GM19193 (cell line): ENCODE measurements around the gene DENND1A.

Source experiments
- POLR2A ChIP-seq: IDR thresholded peaks from 4 replicates; pipeline ENCODE4 v1.6.1; 2011; ENCODE audit not compliant: insufficient read depth, insufficient read length; ENCODE audit errors: extremely low read depth

Gene DENND1A

GRCh38 chr9:123361086-123361730, 568.7 kb downstream of the DENND1A start:
- TF ChIP-seq POLR2A = no peak

GRCh38 chr9:123360161-123361085, 569.5 kb downstream of the DENND1A start:
- no peak for TF ChIP-seq POLR2A

DNA sequence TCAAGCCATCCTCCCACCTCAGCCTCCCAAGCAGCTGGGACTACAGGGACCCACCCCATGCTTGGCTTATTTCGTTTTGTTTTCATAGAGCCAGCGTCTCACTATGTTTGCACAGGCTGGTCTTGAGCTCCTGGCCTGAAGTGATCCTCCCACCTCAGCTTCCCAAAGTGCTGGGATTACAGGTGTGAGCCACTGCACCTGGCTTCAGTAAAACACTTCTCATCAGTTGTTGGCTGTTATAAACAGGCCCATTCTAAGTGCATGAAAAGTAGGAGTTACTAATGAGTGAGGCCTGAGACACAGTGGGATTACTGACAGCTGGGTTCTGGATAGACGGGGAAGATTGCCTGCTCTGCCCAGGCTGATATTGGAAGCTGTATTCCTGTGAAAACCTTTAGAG, 570.4 kb downstream of the DENND1A start:
- TF ChIP-seq POLR2A = no peak

- TF ChIP-seq POLR2A = no peak
Measured at GRCh38 chr9:123359106-123359505, 570.8 kb downstream of the DENND1A start.

- TF ChIP-seq POLR2A = no peak
Measured at GRCh38 chr9:123358181-123358905, 571.6 kb downstream of the DENND1A start.

GRCh38 chr9:123357743-123358059, 572.2 kb downstream of the DENND1A start:
- TF ChIP-seq POLR2A = no peak

- no peak for TF ChIP-seq POLR2A
Measured at GRCh38 chr9:123356851-123357742, 572.8 kb downstream of the DENND1A start.

DNA sequence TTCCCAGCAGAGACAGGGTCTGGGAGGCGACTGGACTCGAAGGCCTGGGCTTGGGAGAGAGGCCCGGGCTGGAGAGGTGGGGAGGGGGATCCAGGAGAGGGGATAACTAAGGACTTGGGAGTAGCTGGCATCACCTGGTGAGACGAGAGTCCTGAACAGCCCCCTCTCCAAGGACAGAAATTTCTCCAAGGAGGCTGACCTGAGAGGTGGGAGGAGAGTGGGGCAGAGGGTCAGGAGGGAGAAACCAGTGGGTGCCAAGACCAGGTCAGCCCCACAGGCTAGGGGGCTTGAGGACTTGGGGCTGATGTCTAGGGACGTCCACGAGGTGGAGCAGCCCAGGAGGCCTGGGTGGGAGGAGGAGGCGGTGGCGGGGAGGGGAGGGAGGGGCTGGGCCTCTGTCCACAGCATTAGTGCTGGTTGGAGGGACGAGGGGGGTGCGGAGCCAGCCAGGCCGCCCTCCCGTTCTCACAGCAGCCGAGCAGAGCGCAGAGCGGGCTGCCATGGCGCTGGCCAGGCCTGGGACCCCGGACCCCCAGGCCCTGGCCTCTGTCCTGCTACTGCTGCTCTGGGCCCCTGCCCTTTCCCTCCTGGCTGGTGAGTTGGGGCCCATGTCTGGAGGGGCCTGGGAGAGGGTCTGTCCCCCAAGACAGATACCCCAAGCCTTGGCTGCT, 574.0 kb downstream of the DENND1A start, which contains the start of gene CRB2:
CRB2 (plus strand) TSS at position 437 of the 671 bp plus-strand sequence; CDS start at position 501, 64 bp downstream.
- TF ChIP-seq POLR2A = no peak

DNA sequence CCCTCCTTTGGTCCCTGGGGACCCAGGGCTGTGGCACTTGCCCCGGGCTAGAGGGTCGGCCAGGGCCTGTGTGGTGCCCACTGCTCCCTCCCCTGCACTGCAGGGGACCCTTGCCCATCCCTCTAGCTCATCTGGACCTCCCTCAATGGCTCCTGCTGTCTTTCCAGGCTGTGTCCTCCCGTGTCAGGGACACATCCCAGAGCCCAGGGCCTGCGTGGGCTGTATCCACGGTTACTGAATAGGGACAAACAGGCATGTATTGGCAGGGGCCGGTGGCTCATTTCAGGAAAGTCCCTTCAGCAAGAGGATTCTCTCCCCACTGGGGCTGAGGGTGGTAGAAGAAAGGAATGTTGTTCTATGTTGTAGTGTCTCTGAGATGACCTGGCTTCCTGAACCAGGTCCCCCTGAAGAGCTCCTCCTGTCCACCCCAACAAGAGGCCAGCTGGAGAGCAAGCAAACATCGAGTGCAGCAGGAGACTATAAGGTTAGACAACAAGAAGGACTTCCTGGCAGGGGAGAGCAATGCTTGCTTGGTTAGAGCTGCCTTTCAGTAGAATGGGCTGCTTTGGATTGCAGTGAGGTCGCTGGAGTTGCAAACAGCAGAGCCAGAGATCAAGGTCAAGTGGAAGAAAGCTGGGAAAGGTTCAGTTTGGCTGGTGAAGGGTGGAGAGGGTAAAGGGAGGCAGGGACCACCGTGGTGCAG, 575.0 kb downstream of the DENND1A start:
- no peak for TF ChIP-seq POLR2A

- no peak for TF ChIP-seq POLR2A
Measured at GRCh38 chr9:123353984-123354591, 575.8 kb downstream of the DENND1A start.

GRCh38 chr9:123353041-123353440, 576.9 kb downstream of the DENND1A start:
- no peak for TF ChIP-seq POLR2A

- TF ChIP-seq POLR2A = no peak
Measured at GRCh38 chr9:123350590-123351310, 579.2 kb downstream of the DENND1A start.
